ENCODE measurements around the gene CYLD. TPM values are rescaled to one million over a fixed set of nuclear protein-coding genes. Genes with fewer than 3 reads are reported as not detected.

Gene CYLD
- total and polyA plus RNA-seq, 8 donors: 7.0 to 82.1 (median 13.5) TPM

- Histone ChIP-seq H3K36me3 (no peaks in the 10 kb centered on the region), H3K27me3 (peaks cover 7 to 31% (median 20%) of the 10 kb centered on the region in 3 donors), H3K4me3 (no peak overlapping the region), H3K4me1 (peaks cover 0 to 11% (median 8%) of the 10 kb centered on the region in 4 donors), H3K27ac (no peak overlapping the region), H3K9me3 (no peaks in the 10 kb centered on the region)
- 78 to 90% (median 80%) methylated on average over 4 of the region's 4 CpGs for WGBS, 5 donors
- TF ChIP-seq EP300 (IDR thresholded peaks at IDR 0.05) (no peak), POLR2A (IDR thresholded peaks at IDR 0.05) (no peak), CTCF (IDR thresholded peaks at IDR 0.05) (no peak), POLR2AphosphoS5 (IDR thresholded peaks at IDR 0.05) (no peak)
- intact Hi-C loops (cut with DNase I; ENCODE audit: low total_unique reads): no loop called here
- DNase-seq: no peak
Observed at GRCh38 chr16:50842589-50842988, 100.7 kb downstream of the CYLD start.

- Histone ChIP-seq H3K36me3 (no peaks in the 10 kb centered on the region), H3K27ac (no peak overlapping the region), H3K4me1 (peaks cover 0 to 11% (median 8%) of the 10 kb centered on the region in 4 donors), H3K9me3 (no peaks in the 10 kb centered on the region), H3K27me3 (peaks cover 7 to 31% (median 20%) of the 10 kb centered on the region in 3 donors), H3K4me3 (no peak overlapping the region)
- intact Hi-C loops (cut with DNase I; ENCODE audit: low total_unique reads): no loop called here
- WGBS, 5 donors: 23 to 44% (median 25%) methylated on average over 5 of the region's 5 CpGs
- TF ChIP-seq POLR2AphosphoS5 (IDR thresholded peaks at IDR 0.05) (no peak), EP300 (IDR thresholded peaks at IDR 0.05) (no peak), CTCF (IDR thresholded peaks at IDR 0.05) (no peak), POLR2A (IDR thresholded peaks at IDR 0.05) (no peak)
- no peak for DNase-seq
Observed at GRCh38 chr16:50844840-50845239, 103.0 kb downstream of the CYLD start.

GRCh38 chr16:50845296-50845695 is 103.4 kb downstream of the CYLD start:
- Histone ChIP-seq H3K4me3 (no peak overlapping the region), H3K36me3 (no peaks in the 10 kb centered on the region), H3K27ac (no peak overlapping the region), H3K27me3 (peaks cover 7 to 26% (median 17%) of the 10 kb centered on the region in 3 donors), H3K4me1 (peaks cover 0 to 11% (median 8%) of the 10 kb centered on the region in 4 donors), H3K9me3 (no peaks in the 10 kb centered on the region)
- no peak for TF ChIP-seq POLR2AphosphoS5 (IDR thresholded peaks at IDR 0.05)
- no peak for TF ChIP-seq CTCF (IDR thresholded peaks at IDR 0.05)
- TF ChIP-seq POLR2A (IDR thresholded peaks at IDR 0.05): no peak
- TF ChIP-seq EP300 (IDR thresholded peaks at IDR 0.05): no peak
- 63 to 86% (median 72%) methylated on average over 2 of the region's 2 CpGs for WGBS, 5 donors
- DNase-seq: no peak
- intact Hi-C loops (cut with DNase I; ENCODE audit: low total_unique reads): no loop called here

GRCh38 chr16:50846511-50846910 is 104.6 kb downstream of the CYLD start:
- TF ChIP-seq POLR2A (IDR thresholded peaks at IDR 0.05): no peak
- no peak for TF ChIP-seq POLR2AphosphoS5 (IDR thresholded peaks at IDR 0.05)
- no peak for TF ChIP-seq EP300 (IDR thresholded peaks at IDR 0.05)
- TF ChIP-seq CTCF (IDR thresholded peaks at IDR 0.05): no peak
- 93 to 98% (median 96%) methylated on average over 2 of the region's 2 CpGs for WGBS, 5 donors

More at GRCh38 chr16:50846511-50846910, 104.6 kb downstream of the CYLD start:
- Histone ChIP-seq H3K27me3 (peaks cover 1 to 14% (median 11%) of the 10 kb centered on the region in 3 donors), H3K4me1 (peaks cover 0 to 1% (median under 1%) of the 10 kb centered on the region in 4 donors), H3K4me3 (no peak overlapping the region), H3K36me3 (no peaks in the 10 kb centered on the region), H3K9me3 (no peaks in the 10 kb centered on the region), H3K27ac (no peak overlapping the region)
- intact Hi-C loops (cut with DNase I; ENCODE audit: low total_unique reads): no loop called here
- DNase-seq: no peak
